Lung microvascular endothelial cell (primary cell): Measurements from ENCODE around the gene B3GNT2. TPM values are rescaled to one million over a fixed set of nuclear protein-coding genes. Genes with fewer than 3 reads are reported as not detected.
"Not testable (repeated sequence)": the region's sequence is repeated elsewhere in the genome, so short reads cannot be mapped to it uniquely, and the experiment has no call there.

Source experiments
- DNase-seq, 2 donors: peaks; one replicate each; pipeline versions ENCODE4 v3.0.0 to v3.0.0-alpha.2; 2010; ENCODE audit warnings: low read depth in 2 of 2
- total RNA-seq: library from RNA; depleted of rRNA; stranded (reverse); fragments of >200 nt; gene quantifications from 2 replicates; pipeline ENCODE4 v1.2.1, GENCODE V29; 2014

Gene B3GNT2
- 15.9 and 17.3 TPM in 2 replicates for total RNA-seq

- peak; percentile 70 to 77 for DNase-seq
Observed at GRCh38 chr2:62195421-62196277, at the start of gene B3GNT2. Gene B3GNT2 (plus strand): TSS chr2:62196115. CDS start chr2:62222221, 26,106 bp downstream.

- DNase-seq: not testable (repeated sequence)
Observed at GRCh38 chr2:62146790-62147189, 49.1 kb upstream of the B3GNT2 start.

- peak in 1 of 2 donors; percentile 78 for DNase-seq
Observed at GRCh38 chr2:62147610-62148301, 48.2 kb upstream of the B3GNT2 start.

- DNase-seq: peak; percentile 27 to 88
Observed at GRCh38 chr2:62149708-62150107, 46.2 kb upstream of the B3GNT2 start.

- DNase-seq: no peak
Observed at GRCh38 chr2:62150597-62151305, 45.2 kb upstream of the B3GNT2 start.

GRCh38 chr2:62151306-62151638 is 44.6 kb upstream of the B3GNT2 start:
- DNase-seq: peak in 1 of 2 donors; percentile 5

- peak in 1 of 2 donors; percentile 22 for DNase-seq
Observed at GRCh38 chr2:62152000-62152399, 43.9 kb upstream of the B3GNT2 start.

- DNase-seq: no peak
Observed at GRCh38 chr2:62156861-62157496, 38.9 kb upstream of the B3GNT2 start.

GRCh38 chr2:62158444-62159121 is 37.3 kb upstream of the B3GNT2 start:
- no peak for DNase-seq

GRCh38 chr2:62160691-62161090 is 35.2 kb upstream of the B3GNT2 start:
- not testable (repeated sequence) for DNase-seq

GRCh38 chr2:62163106-62163831 is 32.6 kb upstream of the B3GNT2 start:
- DNase-seq: no peak

- DNase-seq: no peak
Observed at GRCh38 chr2:62163834-62164233, 32.1 kb upstream of the B3GNT2 start.

- no peak for DNase-seq
Observed at GRCh38 chr2:62175728-62176127, 20.2 kb upstream of the B3GNT2 start.

GRCh38 chr2:62176801-62177200 is 19.1 kb upstream of the B3GNT2 start:
- no peak for DNase-seq

- DNase-seq: no peak
Observed at GRCh38 chr2:62177392-62178049, 18.4 kb upstream of the B3GNT2 start.

GRCh38 chr2:62178741-62179271 is 17.1 kb upstream of the B3GNT2 start:
- DNase-seq: peak in 1 of 2 donors; percentile 14

- no peak for DNase-seq
Observed at GRCh38 chr2:62180975-62181374, 14.9 kb upstream of the B3GNT2 start.

- DNase-seq: no peak
Observed at GRCh38 chr2:62181843-62182242, 14.1 kb upstream of the B3GNT2 start.

GRCh38 chr2:62184512-62185230 is 11.2 kb upstream of the B3GNT2 start:
- DNase-seq: peak; percentile 21 to 71
